ENCODE results near the gene RABGAP1. TPM values are rescaled to one million over a fixed set of nuclear protein-coding genes. Genes with fewer than 3 reads are reported as not detected.

The RABGAP1 gene
- total RNA-seq, 1 experiment from 2014 or later: 55.4 TPM

DNA sequence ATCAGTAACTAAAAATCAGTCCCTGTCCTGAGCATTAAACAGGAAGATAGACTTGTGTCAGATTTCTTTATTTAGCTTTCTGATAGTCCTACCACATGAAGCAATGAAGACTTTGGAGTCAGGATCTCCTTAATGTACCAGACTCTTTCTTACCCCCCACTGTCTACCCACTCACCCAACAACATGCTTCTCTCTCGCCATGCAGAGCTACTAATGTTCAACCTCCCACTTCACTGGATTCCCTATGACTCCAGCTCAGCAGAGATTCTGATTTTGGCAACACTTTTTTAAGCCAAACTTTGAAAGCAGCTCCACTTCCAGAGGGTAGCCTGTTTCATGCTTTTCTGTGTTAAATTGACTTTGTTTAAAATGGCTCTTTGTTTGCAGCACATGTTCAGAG, 143.4 kb downstream of the RABGAP1 start:
- Histone ChIP-seq H3K4me1 (peaks cover 4% of the 10 kb centered on the region; the same call in 1 of the 2 replicates), H3K36me3 (ENCODE audit: control insufficient read depth, insufficient read depth, low read length) (peaks cover 2% of the 10 kb centered on the region), H3K9me3 (no peaks in the 10 kb centered on the region), H3K4me3 (ENCODE audit: low read depth, low read length) (no peak overlapping the region), H3K27me3 (replicated peaks; ENCODE audit: control insufficient read depth, insufficient read depth, low read length) (no peaks in the 10 kb centered on the region)
- POLR2A ChIA-PET: no interaction called here
- Mint-ChIP-seq H3K27ac (ENCODE audit: unreplicated experiment) (no peak overlapping the region), H3K36me3 (ENCODE audit: insufficient read depth, unreplicated experiment) (peaks cover 70% of the 10 kb centered on the region), H3K27me3 (ENCODE audit: insufficient read depth, unreplicated experiment) (no peaks in the 10 kb centered on the region), H3K4me1 (ENCODE audit: low read depth, unreplicated experiment) (no peaks in the 10 kb centered on the region), H3K9me3 (ENCODE audit: unreplicated experiment) (no peaks in the 10 kb centered on the region), H3K4me3 (ENCODE audit: unreplicated experiment) (no peak overlapping the region)
- BruUV-seq (replicated peaks): no TSS peak
- intact Hi-C loops (cut with micrococcal nuclease; ENCODE audit: unreplicated experiment): loop anchor here (5.0 kb wide), 1 partner anchor 143 kb away; no protein-coding TSS in a partner anchor
- TF ChIP-seq, protein P1, sequence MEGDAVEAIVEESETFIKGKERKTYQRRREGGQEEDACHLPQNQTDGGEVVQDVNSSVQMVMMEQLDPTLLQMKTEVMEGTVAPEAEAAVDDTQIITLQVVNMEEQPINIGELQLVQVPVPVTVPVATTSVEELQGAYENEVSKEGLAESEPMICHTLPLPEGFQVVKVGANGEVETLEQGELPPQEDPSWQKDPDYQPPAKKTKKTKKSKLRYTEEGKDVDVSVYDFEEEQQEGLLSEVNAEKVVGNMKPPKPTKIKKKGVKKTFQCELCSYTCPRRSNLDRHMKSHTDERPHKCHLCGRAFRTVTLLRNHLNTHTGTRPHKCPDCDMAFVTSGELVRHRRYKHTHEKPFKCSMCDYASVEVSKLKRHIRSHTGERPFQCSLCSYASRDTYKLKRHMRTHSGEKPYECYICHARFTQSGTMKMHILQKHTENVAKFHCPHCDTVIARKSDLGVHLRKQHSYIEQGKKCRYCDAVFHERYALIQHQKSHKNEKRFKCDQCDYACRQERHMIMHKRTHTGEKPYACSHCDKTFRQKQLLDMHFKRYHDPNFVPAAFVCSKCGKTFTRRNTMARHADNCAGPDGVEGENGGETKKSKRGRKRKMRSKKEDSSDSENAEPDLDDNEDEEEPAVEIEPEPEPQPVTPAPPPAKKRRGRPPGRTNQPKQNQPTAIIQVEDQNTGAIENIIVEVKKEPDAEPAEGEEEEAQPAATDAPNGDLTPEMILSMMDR (IDR thresholded peaks at IDR 0.05; ENCODE audit: insufficient read depth in 1 of 2, low read depth in 1 of 2, low read length in 1 of 2, severe bottlenecking in 1 of 2, unreplicated experiment in 1 of 2): no peak
- no peak for DNase-seq
- CTCF ChIA-PET: no interaction called here

DNA sequence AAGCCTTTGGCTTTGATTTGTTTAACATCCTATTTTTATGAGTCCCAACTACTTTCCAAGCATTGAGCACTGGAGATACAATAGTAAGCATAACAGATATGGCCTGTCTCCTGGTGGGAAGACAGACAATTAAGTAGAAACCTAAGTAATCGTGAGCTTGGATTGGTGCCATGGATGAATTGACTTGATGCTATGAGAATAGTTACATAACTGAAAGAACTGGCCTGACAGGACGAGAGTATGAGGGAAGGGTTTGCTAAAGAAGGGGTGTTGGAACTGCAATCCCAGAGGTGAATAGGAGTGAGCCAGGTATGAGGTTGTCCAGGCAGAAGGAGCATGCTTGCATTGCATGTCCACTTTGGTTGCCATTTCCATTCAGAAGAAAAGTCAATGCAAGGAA, 145.1 kb downstream of the RABGAP1 start:
- no peaks in the 10 kb centered on the region for H3K9me3 Mint-ChIP-seq (ENCODE audit: unreplicated experiment)
- Histone ChIP-seq H3K9me3 (no peaks in the 10 kb centered on the region), H3K4me1 (peaks cover 4% of the 10 kb centered on the region; the same call in 1 of the 2 replicates), H3K27me3 (replicated peaks; ENCODE audit: control insufficient read depth, insufficient read depth, low read length) (no peaks in the 10 kb centered on the region), H3K4me3 (ENCODE audit: low read depth, low read length) (no peak overlapping the region), H3K36me3 (ENCODE audit: control insufficient read depth, insufficient read depth, low read length) (peaks cover 2% of the 10 kb centered on the region)
- CTCF ChIA-PET: no interaction called here
- intact Hi-C loops (cut with micrococcal nuclease; ENCODE audit: unreplicated experiment): no loop called here
- POLR2A ChIA-PET: no interaction called here
- TF ChIP-seq, protein P1 (IDR thresholded peaks at IDR 0.05; ENCODE audit: insufficient read depth in 1 of 2, low read depth in 1 of 2, low read length in 1 of 2, severe bottlenecking in 1 of 2, unreplicated experiment in 1 of 2): no peak
- DNase-seq: no peak
- H3K36me3 Mint-ChIP-seq (ENCODE audit: insufficient read depth, unreplicated experiment): peaks cover 63% of the 10 kb centered on the region
- H3K27me3 Mint-ChIP-seq (ENCODE audit: insufficient read depth, unreplicated experiment): no peaks in the 10 kb centered on the region
- no peak overlapping the region for H3K4me3 Mint-ChIP-seq (ENCODE audit: unreplicated experiment)
- peak overlapping the region; percentile 26 for H3K27ac Mint-ChIP-seq (ENCODE audit: unreplicated experiment)
- H3K4me1 Mint-ChIP-seq (ENCODE audit: low read depth, unreplicated experiment): no peaks in the 10 kb centered on the region
- no TSS peak for BruUV-seq (replicated peaks)

DNA sequence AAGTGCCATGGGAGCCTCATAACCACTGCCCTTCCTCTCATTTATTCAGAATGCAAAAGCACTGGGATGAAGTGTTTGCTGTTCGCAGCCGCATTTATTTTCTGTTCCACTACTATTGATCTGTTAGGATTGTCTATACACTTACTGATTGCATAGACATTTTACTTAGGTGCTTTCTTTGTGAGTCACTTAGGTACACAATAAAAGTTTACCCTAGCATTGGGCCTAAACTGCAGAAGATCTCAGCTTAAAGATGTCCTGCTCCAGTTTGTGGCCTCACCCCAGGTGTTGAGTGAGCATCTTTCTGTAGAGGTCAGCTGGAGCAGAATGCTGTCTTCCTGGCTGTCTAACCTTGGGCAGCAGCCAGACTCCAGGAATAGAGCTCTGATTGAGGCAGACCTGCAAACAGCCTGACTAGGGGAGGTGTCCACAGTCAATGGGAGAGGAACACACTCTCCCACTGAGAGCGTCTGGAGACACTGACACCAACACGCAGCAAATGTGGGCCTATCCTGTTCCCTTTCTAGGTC, 146.6 kb downstream of the RABGAP1 start:
- DNase-seq: no peak
- Mint-ChIP-seq H3K4me3 (ENCODE audit: unreplicated experiment) (no peak overlapping the region), H3K36me3 (ENCODE audit: insufficient read depth, unreplicated experiment) (peaks cover 69% of the 10 kb centered on the region), H3K9me3 (ENCODE audit: unreplicated experiment) (no peaks in the 10 kb centered on the region), H3K27ac (ENCODE audit: unreplicated experiment) (no peak overlapping the region), H3K4me1 (ENCODE audit: low read depth, unreplicated experiment) (no peaks in the 10 kb centered on the region), H3K27me3 (ENCODE audit: insufficient read depth, unreplicated experiment) (no peaks in the 10 kb centered on the region)
- Histone ChIP-seq H3K36me3 (ENCODE audit: control insufficient read depth, insufficient read depth, low read length) (peaks cover 4% of the 10 kb centered on the region), H3K4me3 (ENCODE audit: low read depth, low read length) (no peak overlapping the region), H3K4me1 (peaks cover 4% of the 10 kb centered on the region; the same call in 1 of the 2 replicates), H3K27me3 (replicated peaks; ENCODE audit: control insufficient read depth, insufficient read depth, low read length) (no peaks in the 10 kb centered on the region), H3K9me3 (no peaks in the 10 kb centered on the region)
- TF ChIP-seq, protein P1 (IDR thresholded peaks at IDR 0.05; ENCODE audit: insufficient read depth in 1 of 2, low read depth in 1 of 2, low read length in 1 of 2, severe bottlenecking in 1 of 2, unreplicated experiment in 1 of 2): no peak
- intact Hi-C loops (cut with micrococcal nuclease; ENCODE audit: unreplicated experiment): no loop called here
- CTCF ChIA-PET: interaction anchor here (2.5 kb wide), 1 partner anchor 262 kb away, joined by 6 read pairs; no protein-coding TSS in a partner anchor
- BruUV-seq (replicated peaks): no TSS peak
- POLR2A ChIA-PET: no interaction called here
